ENCODE measurements around the gene BOLA3.
A peak's percentile ranks its signal among the peaks of the same experiment; 100 is the strongest.

BOLA3 gene

DNA sequence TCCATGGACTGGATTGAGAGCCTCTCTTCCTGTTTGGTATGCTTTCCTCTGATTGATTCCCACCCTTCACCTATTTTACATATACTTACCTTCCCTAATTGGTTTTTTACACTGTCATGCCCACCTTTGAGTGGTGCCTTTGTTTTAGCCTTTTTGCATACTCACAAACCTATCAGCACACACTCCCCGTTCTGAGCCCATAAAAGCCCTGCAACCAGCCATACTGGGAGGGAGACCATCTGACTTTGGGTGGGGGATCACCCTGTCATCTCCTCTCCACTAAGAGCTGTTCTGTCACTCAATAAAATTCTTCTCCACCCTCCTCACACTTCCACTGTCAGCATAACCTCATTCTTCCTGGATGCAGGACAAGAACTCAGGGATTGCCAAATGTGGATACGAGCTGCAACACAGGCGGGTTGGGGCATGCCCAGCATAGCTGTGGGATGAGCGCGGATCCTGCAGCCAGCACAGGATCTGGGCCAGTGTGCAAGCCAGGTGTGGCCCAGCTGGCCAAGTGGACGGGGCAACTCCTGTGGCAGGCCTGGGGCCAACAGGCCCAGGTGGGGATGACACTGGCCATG, 40.4 kb upstream of the BOLA3 start (continued):
- TF ChIP-seq, protein P1, sequence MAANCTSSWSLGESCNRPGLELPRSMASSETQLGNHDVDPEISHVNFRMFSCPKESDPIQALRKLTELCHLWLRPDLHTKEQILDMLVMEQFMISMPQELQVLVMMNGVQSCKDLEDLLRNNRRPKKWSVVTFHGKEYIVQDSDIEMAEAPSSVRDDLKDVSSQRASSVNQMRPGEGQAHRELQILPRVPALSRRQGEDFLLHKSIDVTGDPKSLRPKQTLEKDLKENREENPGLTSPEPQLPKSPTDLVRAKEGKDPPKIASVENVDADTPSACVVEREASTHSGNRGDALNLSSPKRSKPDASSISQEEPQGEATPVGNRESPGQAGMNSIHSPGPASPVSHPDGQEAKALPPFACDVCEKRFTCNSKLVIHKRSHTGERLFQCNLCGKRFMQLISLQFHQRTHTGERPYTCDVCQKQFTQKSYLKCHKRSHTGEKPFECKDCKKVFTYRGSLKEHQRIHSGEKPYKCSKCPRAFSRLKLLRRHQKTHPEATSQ (tag by site-specific recombination; IDR thresholded peaks at IDR 0.05): no peak
- TF ChIP-seq, protein P2, sequence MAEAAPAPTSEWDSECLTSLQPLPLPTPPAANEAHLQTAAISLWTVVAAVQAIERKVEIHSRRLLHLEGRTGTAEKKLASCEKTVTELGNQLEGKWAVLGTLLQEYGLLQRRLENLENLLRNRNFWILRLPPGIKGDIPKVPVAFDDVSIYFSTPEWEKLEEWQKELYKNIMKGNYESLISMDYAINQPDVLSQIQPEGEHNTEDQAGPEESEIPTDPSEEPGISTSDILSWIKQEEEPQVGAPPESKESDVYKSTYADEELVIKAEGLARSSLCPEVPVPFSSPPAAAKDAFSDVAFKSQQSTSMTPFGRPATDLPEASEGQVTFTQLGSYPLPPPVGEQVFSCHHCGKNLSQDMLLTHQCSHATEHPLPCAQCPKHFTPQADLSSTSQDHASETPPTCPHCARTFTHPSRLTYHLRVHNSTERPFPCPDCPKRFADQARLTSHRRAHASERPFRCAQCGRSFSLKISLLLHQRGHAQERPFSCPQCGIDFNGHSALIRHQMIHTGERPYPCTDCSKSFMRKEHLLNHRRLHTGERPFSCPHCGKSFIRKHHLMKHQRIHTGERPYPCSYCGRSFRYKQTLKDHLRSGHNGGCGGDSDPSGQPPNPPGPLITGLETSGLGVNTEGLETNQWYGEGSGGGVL (tag by site-specific recombination; IDR thresholded peaks at IDR 0.05): peak; percentile 53
- TF ChIP-seq ZNF341 (tag by site-specific recombination; IDR thresholded peaks at IDR 0.05; ENCODE audit: low read depth) (peak; percentile 61), SP2 (tag by site-specific recombination; IDR thresholded peaks at IDR 0.05) (0 out of 2 replicates have a peak, but pooled peaks have one; percentile 7), MEIS1 (CRISPR knock-in tag; IDR thresholded peaks at IDR 0.05; ENCODE audit: borderline replicate concordance) (no peak), SALL2 (tag by site-specific recombination; IDR thresholded peaks at IDR 0.05; ENCODE audit: borderline replicate concordance) (no peak), ZNF366 (tag by site-specific recombination; conservative IDR thresholded peaks at IDR 0.05) (peak; percentile 84), ZNF626 (tag by site-specific recombination; IDR thresholded peaks at IDR 0.05) (no peak), ZNF621 (tag by site-specific recombination; IDR thresholded peaks at IDR 0.05) (no peak), ZBTB48 (tag by site-specific recombination; IDR thresholded peaks at IDR 0.05) (no peak), ZNF2 (tag by site-specific recombination; IDR thresholded peaks at IDR 0.05) (no peak), ZNF404 (tag by site-specific recombination; IDR thresholded peaks at IDR 0.05) (no peak), ZNF24 (tag by site-specific recombination; IDR thresholded peaks at IDR 0.05) (no peak), KLF1 (tag by site-specific recombination; IDR thresholded peaks at IDR 0.05) (peak; percentile 85), ZBTB7A (tag by site-specific recombination; IDR thresholded peaks at IDR 0.05; ENCODE audit: low read depth) (no peak)
- TF ChIP-seq, protein P3, sequence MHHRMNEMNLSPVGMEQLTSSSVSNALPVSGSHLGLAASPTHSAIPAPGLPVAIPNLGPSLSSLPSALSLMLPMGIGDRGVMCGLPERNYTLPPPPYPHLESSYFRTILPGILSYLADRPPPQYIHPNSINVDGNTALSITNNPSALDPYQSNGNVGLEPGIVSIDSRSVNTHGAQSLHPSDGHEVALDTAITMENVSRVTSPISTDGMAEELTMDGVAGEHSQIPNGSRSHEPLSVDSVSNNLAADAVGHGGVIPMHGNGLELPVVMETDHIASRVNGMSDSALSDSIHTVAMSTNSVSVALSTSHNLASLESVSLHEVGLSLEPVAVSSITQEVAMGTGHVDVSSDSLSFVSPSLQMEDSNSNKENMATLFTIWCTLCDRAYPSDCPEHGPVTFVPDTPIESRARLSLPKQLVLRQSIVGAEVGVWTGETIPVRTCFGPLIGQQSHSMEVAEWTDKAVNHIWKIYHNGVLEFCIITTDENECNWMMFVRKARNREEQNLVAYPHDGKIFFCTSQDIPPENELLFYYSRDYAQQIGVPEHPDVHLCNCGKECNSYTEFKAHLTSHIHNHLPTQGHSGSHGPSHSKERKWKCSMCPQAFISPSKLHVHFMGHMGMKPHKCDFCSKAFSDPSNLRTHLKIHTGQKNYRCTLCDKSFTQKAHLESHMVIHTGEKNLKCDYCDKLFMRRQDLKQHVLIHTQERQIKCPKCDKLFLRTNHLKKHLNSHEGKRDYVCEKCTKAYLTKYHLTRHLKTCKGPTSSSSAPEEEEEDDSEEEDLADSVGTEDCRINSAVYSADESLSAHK (tag by site-specific recombination; IDR thresholded peaks at IDR 0.05): no peak
- TF ChIP-seq, protein P4, sequence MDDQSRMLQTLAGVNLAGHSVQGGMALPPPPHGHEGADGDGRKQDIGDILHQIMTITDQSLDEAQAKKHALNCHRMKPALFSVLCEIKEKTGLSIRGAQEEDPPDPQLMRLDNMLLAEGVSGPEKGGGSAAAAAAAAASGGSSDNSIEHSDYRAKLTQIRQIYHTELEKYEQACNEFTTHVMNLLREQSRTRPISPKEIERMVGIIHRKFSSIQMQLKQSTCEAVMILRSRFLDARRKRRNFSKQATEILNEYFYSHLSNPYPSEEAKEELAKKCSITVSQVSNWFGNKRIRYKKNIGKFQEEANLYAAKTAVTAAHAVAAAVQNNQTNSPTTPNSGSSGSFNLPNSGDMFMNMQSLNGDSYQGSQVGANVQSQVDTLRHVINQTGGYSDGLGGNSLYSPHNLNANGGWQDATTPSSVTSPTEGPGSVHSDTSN (CRISPR knock-in tag; IDR thresholded peaks at IDR 0.05): no peak
- TF ChIP-seq, protein P5, sequence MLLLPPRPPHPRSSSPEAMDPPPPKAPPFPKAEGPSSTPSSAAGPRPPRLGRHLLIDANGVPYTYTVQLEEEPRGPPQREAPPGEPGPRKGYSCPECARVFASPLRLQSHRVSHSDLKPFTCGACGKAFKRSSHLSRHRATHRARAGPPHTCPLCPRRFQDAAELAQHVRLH (tag by site-specific recombination; IDR thresholded peaks at IDR 0.05): no peak
- TF ChIP-seq, protein P6, sequence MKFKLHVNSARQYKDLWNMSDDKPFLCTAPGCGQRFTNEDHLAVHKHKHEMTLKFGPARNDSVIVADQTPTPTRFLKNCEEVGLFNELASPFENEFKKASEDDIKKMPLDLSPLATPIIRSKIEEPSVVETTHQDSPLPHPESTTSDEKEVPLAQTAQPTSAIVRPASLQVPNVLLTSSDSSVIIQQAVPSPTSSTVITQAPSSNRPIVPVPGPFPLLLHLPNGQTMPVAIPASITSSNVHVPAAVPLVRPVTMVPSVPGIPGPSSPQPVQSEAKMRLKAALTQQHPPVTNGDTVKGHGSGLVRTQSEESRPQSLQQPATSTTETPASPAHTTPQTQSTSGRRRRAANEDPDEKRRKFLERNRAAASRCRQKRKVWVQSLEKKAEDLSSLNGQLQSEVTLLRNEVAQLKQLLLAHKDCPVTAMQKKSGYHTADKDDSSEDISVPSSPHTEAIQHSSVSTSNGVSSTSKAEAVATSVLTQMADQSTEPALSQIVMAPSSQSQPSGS (tag by site-specific recombination; IDR thresholded peaks at IDR 0.05; ENCODE audit: low read depth): no peak
- TF ChIP-seq, protein P7, sequence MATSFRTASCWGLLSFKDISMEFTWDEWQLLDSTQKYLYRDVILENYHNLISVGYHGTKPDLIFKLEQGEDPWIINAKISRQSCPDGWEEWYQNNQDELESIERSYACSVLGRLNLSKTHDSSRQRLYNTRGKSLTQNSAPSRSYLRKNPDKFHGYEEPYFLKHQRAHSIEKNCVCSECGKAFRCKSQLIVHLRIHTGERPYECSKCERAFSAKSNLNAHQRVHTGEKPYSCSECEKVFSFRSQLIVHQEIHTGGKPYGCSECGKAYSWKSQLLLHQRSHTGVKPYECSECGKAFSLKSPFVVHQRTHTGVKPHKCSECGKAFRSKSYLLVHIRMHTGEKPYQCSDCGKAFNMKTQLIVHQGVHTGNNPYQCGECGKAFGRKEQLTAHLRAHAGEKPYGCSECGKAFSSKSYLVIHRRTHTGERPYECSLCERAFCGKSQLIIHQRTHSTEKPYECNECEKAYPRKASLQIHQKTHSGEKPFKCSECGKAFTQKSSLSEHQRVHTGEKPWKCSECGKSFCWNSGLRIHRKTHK (tag by site-specific recombination; IDR thresholded peaks at IDR 0.05): no peak
- TF ChIP-seq, protein P8, sequence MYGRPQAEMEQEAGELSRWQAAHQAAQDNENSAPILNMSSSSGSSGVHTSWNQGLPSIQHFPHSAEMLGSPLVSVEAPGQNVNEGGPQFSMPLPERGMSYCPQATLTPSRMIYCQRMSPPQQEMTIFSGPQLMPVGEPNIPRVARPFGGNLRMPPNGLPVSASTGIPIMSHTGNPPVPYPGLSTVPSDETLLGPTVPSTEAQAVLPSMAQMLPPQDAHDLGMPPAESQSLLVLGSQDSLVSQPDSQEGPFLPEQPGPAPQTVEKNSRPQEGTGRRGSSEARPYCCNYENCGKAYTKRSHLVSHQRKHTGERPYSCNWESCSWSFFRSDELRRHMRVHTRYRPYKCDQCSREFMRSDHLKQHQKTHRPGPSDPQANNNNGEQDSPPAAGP (tag by site-specific recombination; IDR thresholded peaks at IDR 0.05): no peak
- TF ChIP-seq, protein P9, sequence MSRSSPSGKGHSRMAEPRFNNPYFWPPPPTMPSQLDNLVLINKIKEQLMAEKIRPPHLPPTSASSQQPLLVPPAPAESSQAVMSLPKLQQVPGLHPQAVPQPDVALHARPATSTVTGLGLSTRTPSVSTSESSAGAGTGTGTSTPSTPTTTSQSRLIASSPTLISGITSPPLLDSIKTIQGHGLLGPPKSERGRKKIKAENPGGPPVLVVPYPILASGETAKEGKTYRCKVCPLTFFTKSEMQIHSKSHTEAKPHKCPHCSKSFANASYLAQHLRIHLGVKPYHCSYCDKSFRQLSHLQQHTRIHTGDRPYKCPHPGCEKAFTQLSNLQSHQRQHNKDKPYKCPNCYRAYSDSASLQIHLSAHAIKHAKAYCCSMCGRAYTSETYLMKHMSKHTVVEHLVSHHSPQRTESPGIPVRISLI (tag by site-specific recombination; IDR thresholded peaks at IDR 0.05): no peak
